ENCODE measurements around the gene RBM43.

The RBM43 gene

DNA sequence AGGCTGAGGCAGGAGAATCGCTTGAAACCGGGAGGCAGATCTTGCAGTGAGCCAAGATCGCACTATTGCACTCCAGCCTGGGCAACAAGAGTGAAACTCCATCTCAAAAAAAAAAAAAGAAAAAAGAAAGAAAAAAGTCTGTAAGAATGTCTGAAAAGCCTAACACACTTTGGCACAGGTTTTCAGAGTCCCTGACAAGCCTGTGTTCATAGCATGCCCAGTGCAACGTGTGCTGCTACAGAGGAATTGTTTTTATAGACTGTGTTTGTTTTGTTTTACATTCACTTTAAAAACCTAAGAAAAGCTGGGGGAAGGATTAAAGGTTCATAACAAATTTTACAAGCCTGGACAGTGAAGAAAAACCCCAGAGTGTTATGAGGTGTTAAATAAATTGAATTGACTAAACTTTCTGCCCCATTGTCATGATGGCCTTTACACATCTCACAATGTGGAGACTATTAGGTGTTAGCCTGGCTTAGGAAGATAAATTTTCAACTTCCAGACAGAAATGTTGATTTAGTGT is 55.2 kb downstream of the RBM43 start:
- no peak for DNase-seq (ENCODE audit: low spot score in 2 of 2)
- no peaks in the 10 kb centered on the region for H3K4me1 Mint-ChIP-seq
- no peak overlapping the region for H3K4me3 Mint-ChIP-seq
- H3K9me3 Mint-ChIP-seq: no peaks in the 10 kb centered on the region
- no peak for ATAC-seq
- H3K36me3 Mint-ChIP-seq: no peaks in the 10 kb centered on the region
- H3K27ac Mint-ChIP-seq: no peak overlapping the region

DNA sequence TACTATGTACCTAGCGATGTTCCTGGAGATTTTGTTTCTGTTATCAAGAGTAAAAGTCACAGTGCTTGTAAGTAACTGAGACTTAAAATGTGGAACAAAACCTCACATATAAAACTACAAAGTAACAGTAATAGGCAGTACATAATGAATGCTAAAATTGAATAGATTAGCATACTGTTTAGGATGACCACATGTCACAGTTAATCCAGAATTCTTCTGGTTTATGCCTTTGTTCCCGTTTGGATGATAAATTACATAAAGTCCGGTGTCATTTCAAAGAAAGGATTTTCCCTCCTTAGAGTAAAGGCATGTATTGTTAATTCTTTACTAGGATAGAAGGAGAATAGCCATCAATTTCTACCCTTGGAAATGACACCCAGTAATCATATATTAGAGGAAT is 56.1 kb downstream of the RBM43 start:
- no peak overlapping the region for H3K4me3 Mint-ChIP-seq
- no peaks in the 10 kb centered on the region for H3K36me3 Mint-ChIP-seq
- DNase-seq (ENCODE audit: low spot score in 2 of 2) (no peak), ATAC-seq (no peak)
- H3K27ac Mint-ChIP-seq: no peak overlapping the region
- H3K4me1 Mint-ChIP-seq: no peaks in the 10 kb centered on the region
- H3K9me3 Mint-ChIP-seq: no peaks in the 10 kb centered on the region

DNA sequence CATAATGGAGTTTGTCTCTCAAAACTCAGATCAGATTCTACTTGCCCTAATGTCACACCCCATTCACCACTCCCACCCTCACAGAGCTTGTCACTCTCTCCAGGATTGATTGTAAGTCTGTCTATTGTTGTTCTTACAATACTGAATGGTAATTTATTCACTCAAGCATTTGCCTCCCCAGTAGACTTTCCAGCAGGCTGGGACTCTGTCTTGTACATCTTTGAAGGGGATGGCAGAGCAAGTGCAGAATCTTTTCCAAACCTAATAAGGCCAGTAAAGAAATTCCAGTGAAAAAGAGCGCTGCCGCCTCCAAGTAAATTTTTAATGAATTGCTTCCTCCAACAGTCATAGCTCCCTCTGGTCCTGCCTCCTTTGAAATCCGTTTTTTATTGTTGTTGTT is 56.9 kb downstream of the RBM43 start:
- Mint-ChIP-seq H3K9me3 (no peaks in the 10 kb centered on the region), H3K4me3 (no peak overlapping the region), H3K27ac (no peak overlapping the region), H3K4me1 (no peaks in the 10 kb centered on the region), H3K36me3 (no peaks in the 10 kb centered on the region)
- no peak for ATAC-seq
- no peak for DNase-seq (ENCODE audit: low spot score in 2 of 2)

DNA sequence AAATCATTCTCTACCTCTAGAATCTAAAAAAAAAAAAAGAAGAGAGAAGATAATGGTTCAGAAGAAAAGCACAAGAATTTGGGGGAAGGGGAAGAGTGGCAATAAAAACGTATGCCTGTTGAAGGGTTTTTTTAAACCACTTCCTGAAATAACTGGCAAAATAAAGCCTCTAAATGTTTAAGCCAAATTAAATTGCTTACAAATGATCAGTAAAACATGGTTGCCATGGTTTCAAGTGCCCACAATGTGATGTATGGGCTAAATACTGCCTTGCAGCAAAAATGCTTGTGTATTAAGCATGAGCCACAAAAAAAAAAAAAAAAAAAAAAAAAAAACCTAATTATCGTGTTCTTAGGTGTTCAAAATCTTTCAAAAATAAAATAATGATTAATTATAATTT is 60.8 kb downstream of the RBM43 start:
- Mint-ChIP-seq H3K27ac (no peak overlapping the region), H3K36me3 (no peaks in the 10 kb centered on the region), H3K9me3 (no peaks in the 10 kb centered on the region), H3K4me1 (peaks cover 2% of the 10 kb centered on the region), H3K4me3 (no peak overlapping the region)
- ATAC-seq (no peak), DNase-seq (ENCODE audit: low spot score in 2 of 2) (no peak)

DNA sequence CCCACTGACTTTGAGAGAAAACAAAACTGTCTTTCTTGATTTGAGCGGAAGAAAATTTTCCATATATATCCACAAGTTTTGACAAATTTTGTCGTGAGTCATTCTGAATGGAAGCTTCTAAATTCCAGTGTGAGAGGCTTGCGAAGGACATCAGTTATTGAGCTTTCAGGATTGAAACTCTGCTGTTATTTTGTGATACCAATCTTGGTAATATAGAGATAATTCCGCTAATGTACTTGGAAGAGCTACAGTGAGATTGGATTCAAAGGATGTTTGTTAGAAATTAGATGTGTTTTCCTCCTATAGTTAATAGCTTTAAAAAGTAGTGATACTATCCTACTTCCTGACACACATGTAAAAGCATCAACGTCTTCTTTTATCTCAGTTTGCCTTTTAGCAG is 61.4 kb downstream of the RBM43 start:
- Mint-ChIP-seq H3K4me3 (no peak overlapping the region), H3K27ac (no peak overlapping the region), H3K4me1 (peaks cover 5% of the 10 kb centered on the region), H3K36me3 (no peaks in the 10 kb centered on the region), H3K9me3 (no peaks in the 10 kb centered on the region)
- no peak for ATAC-seq
- no peak for DNase-seq (ENCODE audit: low spot score in 2 of 2)

DNA sequence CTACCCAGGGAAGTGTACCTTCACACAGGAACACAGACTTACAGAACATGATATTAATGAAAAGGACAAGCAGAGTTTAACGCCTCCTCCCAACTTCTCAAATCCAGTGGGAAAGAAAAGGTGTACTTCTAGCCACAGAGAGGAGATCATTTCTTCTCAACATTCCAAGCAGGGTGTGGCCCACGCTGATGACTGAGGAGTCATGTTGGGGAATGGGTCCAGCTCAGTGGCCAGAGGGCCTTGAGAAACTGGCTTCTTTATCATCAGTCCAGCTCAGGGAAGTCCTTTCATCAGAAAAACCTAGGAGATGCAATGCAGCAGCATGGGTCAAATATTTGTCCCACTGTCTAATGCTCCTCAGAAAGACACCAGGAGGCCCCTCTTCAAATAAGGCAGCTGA is 63.0 kb downstream of the RBM43 start:
- no peak for ATAC-seq
- Mint-ChIP-seq H3K9me3 (no peaks in the 10 kb centered on the region), H3K4me3 (no peak overlapping the region), H3K27ac (no peak overlapping the region), H3K4me1 (peaks cover 5% of the 10 kb centered on the region), H3K36me3 (no peaks in the 10 kb centered on the region)
- DNase-seq (ENCODE audit: low spot score in 2 of 2): no peak
